CD4-positive, alpha-beta T cell (primary cell): ENCODE data around the gene FBXO41. TPM values are rescaled to one million over a fixed set of nuclear protein-coding genes. Genes with fewer than 3 reads are reported as not detected.

Experiments used
- ATAC-seq: fragments of 200-7000 bp; cut with Tn5 transposase; one replicate; pipeline ENCODE4 v1.10.0; 2022; ENCODE audit warnings: mild to moderate bottlenecking; ENCODE audit not compliant: poor library complexity
- CTCF ChIA-PET: fragments of 350-600 bp; sonication (Branson Sonifier 250); formaldehyde crosslinking; loops from one replicate; lab custom pipeline; 2021; ENCODE audit warnings: antibody characterized with exemption, inconsistent platforms; lab: Charles Lee
- POLR2A ChIA-PET: fragments of 350-600 bp; sonication (Branson Sonifier 250); formaldehyde crosslinking; loops from one replicate; lab custom pipeline; 2021; ENCODE audit warnings: antibody characterized with exemption, inconsistent platforms; lab: Charles Lee
- DNase-seq, 14 experiments: peaks; one replicate each; pipeline ENCODE4 v3.0.0-alpha.2; 2013 to 2020; ENCODE audit warnings: mixed read lengths in 2 of 14
- H3K27ac ChIP-seq, 2 donors: one replicate each; pipeline versions ENCODE4 v1.5.1 to v1.7.0; 2013; ENCODE audit warnings: low read length in 2 of 2, low read depth in 1 of 2, mild to moderate bottlenecking in 1 of 2
- H3K27me3 ChIP-seq, 2 experiments: 1 replicate in 1 of 2; 2 replicates in 1 of 2; pipeline versions ENCODE4 v1.6.1 to v1.7.0; 2013; ENCODE audit warnings: low read length in 2 of 2, control low read depth in 1 of 2, mild to moderate bottlenecking in 1 of 2, moderate library complexity in 1 of 2; ENCODE audit not compliant: insufficient read depth in 2 of 2, control insufficient read depth in 1 of 2
- H3K36me3 ChIP-seq: one replicate; pipeline ENCODE4 v1.6.1; 2013; ENCODE audit warnings: low read length, control low read depth; ENCODE audit not compliant: insufficient read depth
- H3K4me1 ChIP-seq: one replicate; pipeline ENCODE4 v1.6.1; 2013; ENCODE audit warnings: low read length, control low read depth; ENCODE audit not compliant: insufficient read depth
- H3K4me3 ChIP-seq: one replicate; pipeline ENCODE4 v1.5.1; 2013; ENCODE audit warnings: mild to moderate bottlenecking, low read length, moderate library complexity
- H3K9me3 ChIP-seq, 2 experiments: 1 replicate in 1 of 2; 2 replicates in 1 of 2; pipeline versions ENCODE4 v1.6.1 to v1.7.0; 2013; ENCODE audit warnings: low read length in 2 of 2, mild to moderate bottlenecking in 2 of 2, control low read depth in 1 of 2, moderate library complexity in 1 of 2; ENCODE audit not compliant: control insufficient read depth in 1 of 2, insufficient read depth in 1 of 2
- H3K27ac Mint-ChIP-seq: one replicate; pipeline ENCODE4 v1.8.0; 2020; ENCODE audit warnings: mixed read lengths
- H3K27me3 Mint-ChIP-seq: one replicate; pipeline ENCODE4 v1.8.0; 2021; ENCODE audit warnings: mixed read lengths
- H3K36me3 Mint-ChIP-seq: one replicate; pipeline ENCODE4 v1.8.0; 2021; ENCODE audit warnings: low read depth, mixed read lengths
- H3K4me1 Mint-ChIP-seq: one replicate; pipeline ENCODE4 v1.8.0; 2021; ENCODE audit warnings: low read depth, mixed read lengths
- H3K4me3 Mint-ChIP-seq: one replicate; pipeline ENCODE4 v1.8.0; 2020; ENCODE audit warnings: mild to moderate bottlenecking, mixed read lengths
- H3K9me3 Mint-ChIP-seq: one replicate; pipeline ENCODE4 v1.8.0; 2020; ENCODE audit warnings: mixed read lengths
- intact Hi-C, 2 experiments: fragments of 100-400 bp; cut with DNase I in 1 of 2; cut with micrococcal nuclease in 1 of 2; formaldehyde crosslinking; loops; one replicate each; pipeline versions ENCODE4 v1.15.1 to v1.9.0; 2023 to 2025; cut with DNase I, micrococcal nuclease
- total RNA-seq, 174 experiments: library from RNA in 2 of 174; stranded (reverse) in 2 of 174; gene quantifications; one replicate each; pipeline ENCODE4 v1.2.3 and lab custom pipeline; 2021 to 2026
- TF ChIP-seq, protein P1 (sequence below): fragments of 200-600 bp; IDR thresholded peaks from one replicate; pipeline ENCODE4 v1.8.0; 2022; ENCODE audit warnings: antibody characterized with exemption, mild to moderate bottlenecking

Gene FBXO41
- total RNA-seq, 2 experiments from 2014 or later = 14.0 to 16.0 TPM

DNA sequence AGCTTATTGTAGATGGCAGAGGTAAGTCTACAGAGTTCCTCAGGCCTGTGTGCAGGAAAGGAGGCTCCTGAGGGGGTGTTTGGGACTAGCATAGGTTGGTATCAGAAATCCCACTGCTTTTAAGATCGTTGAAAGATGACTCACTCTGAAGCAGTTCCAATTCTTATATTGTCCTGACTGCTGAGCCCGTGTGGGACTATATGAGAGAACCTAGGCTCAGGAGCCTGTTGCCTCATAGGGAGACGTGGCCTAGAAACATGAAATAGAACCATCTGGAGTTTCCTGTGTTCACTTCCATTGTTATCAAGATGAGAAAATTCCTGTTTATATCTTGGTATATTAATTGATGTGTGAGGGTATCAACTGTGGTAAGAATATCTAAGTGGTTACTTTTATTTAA is 44.5 kb downstream of the FBXO41 start:
- intact Hi-C loops = loop anchor here (5.0 to 10.0 kb wide), 3 partner anchors 145 to 1215 kb away; partner anchors contain the start of genes INO80B (in 2 of the 2), WBP1 (in 2 of the 2), ALMS1 (in 1 of the 2) and TPRKB (in 1 of the 2)
- H3K36me3 Mint-ChIP-seq = peaks cover 68% of the 10 kb centered on the region

DNA sequence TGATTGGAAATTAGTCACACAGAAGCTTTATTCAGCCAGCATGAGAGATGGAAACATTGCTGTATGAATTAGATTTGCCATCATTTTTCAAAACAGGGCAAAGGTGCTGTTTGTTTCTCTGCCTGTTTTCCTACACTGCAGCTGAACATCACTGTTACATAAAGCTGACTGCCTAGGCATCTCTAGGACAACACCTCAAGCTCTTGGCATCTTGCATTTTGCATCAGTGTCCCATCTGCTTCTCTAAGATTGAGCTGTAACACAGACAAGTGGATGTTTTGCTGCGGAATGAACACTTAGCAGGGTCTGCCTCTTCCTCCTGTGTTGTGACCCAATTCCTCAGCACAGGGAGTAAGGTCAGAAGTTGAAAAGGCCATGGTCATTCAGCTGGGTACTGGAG is 45.3 kb downstream of the FBXO41 start:
- H3K4me1 ChIP-seq = peaks cover 26% of the 10 kb centered on the region
- ChIA-PET POLR2A (no interaction called here), CTCF (no interaction called here)
- H3K27ac ChIP-seq = no peak overlapping the region
- TF ChIP-seq, protein P1, sequence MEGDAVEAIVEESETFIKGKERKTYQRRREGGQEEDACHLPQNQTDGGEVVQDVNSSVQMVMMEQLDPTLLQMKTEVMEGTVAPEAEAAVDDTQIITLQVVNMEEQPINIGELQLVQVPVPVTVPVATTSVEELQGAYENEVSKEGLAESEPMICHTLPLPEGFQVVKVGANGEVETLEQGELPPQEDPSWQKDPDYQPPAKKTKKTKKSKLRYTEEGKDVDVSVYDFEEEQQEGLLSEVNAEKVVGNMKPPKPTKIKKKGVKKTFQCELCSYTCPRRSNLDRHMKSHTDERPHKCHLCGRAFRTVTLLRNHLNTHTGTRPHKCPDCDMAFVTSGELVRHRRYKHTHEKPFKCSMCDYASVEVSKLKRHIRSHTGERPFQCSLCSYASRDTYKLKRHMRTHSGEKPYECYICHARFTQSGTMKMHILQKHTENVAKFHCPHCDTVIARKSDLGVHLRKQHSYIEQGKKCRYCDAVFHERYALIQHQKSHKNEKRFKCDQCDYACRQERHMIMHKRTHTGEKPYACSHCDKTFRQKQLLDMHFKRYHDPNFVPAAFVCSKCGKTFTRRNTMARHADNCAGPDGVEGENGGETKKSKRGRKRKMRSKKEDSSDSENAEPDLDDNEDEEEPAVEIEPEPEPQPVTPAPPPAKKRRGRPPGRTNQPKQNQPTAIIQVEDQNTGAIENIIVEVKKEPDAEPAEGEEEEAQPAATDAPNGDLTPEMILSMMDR = no peak
- no peaks in the 10 kb centered on the region for H3K27me3 Mint-ChIP-seq
- DNase-seq (no peak), ATAC-seq (no peak)
- H3K9me3 Mint-ChIP-seq = no peaks in the 10 kb centered on the region
- H3K9me3 ChIP-seq = no peaks in the 10 kb centered on the region
- H3K27ac Mint-ChIP-seq = peak overlapping the region; percentile 60
- H3K36me3 ChIP-seq = peaks cover 55% of the 10 kb centered on the region
- peaks cover 68% of the 10 kb centered on the region for H3K36me3 Mint-ChIP-seq
- H3K4me3 Mint-ChIP-seq = no peak overlapping the region
- intact Hi-C loops = loop anchor here (5.0 to 10.0 kb wide), 3 partner anchors 146 to 1216 kb away; partner anchors contain the start of genes INO80B (in 2 of the 2), WBP1 (in 2 of the 2), ALMS1 (in 1 of the 2) and TPRKB (in 1 of the 2)
- H3K4me1 Mint-ChIP-seq = peaks cover 53% of the 10 kb centered on the region
- no peaks in the 10 kb centered on the region for H3K27me3 ChIP-seq
- no peak overlapping the region for H3K4me3 ChIP-seq

More for the DNA sequence above, 44.5 kb downstream of the FBXO41 start:
- no peak overlapping the region for H3K4me3 Mint-ChIP-seq
- no peak overlapping the region for H3K27ac ChIP-seq
- POLR2A ChIA-PET = no interaction called here
- H3K27ac Mint-ChIP-seq = no peak overlapping the region
- CTCF ChIA-PET = no interaction called here
- no peaks in the 10 kb centered on the region for H3K27me3 Mint-ChIP-seq
- ATAC-seq (no peak), DNase-seq (no peak)
- TF ChIP-seq, protein P1 = no peak
- peaks cover 63% of the 10 kb centered on the region for H3K36me3 ChIP-seq
- H3K4me3 ChIP-seq = no peak overlapping the region
- H3K4me1 Mint-ChIP-seq = peaks cover 45% of the 10 kb centered on the region
- H3K27me3 ChIP-seq = no peaks in the 10 kb centered on the region
- H3K9me3 Mint-ChIP-seq = no peaks in the 10 kb centered on the region
- no peaks in the 10 kb centered on the region for H3K9me3 ChIP-seq
- peaks cover 25% of the 10 kb centered on the region for H3K4me1 ChIP-seq

DNA sequence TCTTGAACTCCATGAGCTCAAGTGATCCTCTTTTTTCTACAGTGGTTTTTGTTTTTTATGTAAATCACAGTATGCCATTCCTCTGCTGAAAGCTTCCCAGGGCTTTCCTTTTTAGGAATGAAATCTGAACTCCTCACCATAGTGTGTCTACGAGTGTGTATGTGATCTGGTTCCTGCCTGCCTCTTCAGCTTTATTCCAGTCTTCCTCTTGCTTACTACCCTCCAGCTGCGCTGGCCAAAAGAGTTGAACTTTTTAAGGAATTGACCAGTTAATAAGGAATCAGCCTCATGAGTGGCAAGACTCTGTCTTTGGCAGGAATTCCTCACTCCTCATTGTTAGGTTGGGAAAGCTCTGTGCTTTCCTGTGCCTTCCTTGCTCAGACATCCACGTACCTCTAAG is 46.1 kb downstream of the FBXO41 start:
- POLR2A ChIA-PET = no interaction called here
- ATAC-seq = no peak
- peaks cover 55% of the 10 kb centered on the region for H3K4me1 Mint-ChIP-seq

More for the DNA sequence above, 46.1 kb downstream of the FBXO41 start:
- Histone ChIP-seq H3K9me3 (no peaks in the 10 kb centered on the region), H3K27me3 (no peaks in the 10 kb centered on the region), H3K36me3 (peaks cover 47% of the 10 kb centered on the region), H3K4me1 (peaks cover 32% of the 10 kb centered on the region), H3K27ac (no peak overlapping the region), H3K4me3 (no peak overlapping the region)
- Mint-ChIP-seq H3K9me3 (no peaks in the 10 kb centered on the region), H3K36me3 (peaks cover 62% of the 10 kb centered on the region), H3K27ac (peak overlapping the region; percentile 60), H3K27me3 (no peaks in the 10 kb centered on the region), H3K4me3 (peak overlapping the region; percentile 53)
- CTCF ChIA-PET = interaction anchor here (0.8 kb wide), 1 partner anchor 61 kb away, joined by 4 read pairs; no protein-coding TSS in a partner anchor
- intact Hi-C loops = loop anchor here (5.0 to 10.0 kb wide), 3 partner anchors 147 to 1217 kb away; partner anchors contain the start of genes INO80B (in 2 of the 2), WBP1 (in 2 of the 2), ALMS1 (in 1 of the 2) and TPRKB (in 1 of the 2)
- DNase-seq = no peak
- TF ChIP-seq, protein P1 = no peak
